IMR-90 (cell line): ENCODE results near the gene FPR3. TPM values are rescaled to one million over a fixed set of nuclear protein-coding genes. Genes with fewer than 3 reads are reported as not detected.

ENCODE experiments used
- ATAC-seq: fragments of 200-7000 bp; cut with Tn5 transposase; 2 replicates; pipeline ENCODE4 v1.9.1; 2020; ENCODE audit warnings: low read depth, mild to moderate bottlenecking, moderate library complexity
- BruUV-seq: library from RNA; stranded (reverse); fragments of 400-500 nt; replicated peaks from 2 replicates; lab custom pipeline; 2021; lab: Mats Ljungman, UMichigan
- CTCF ChIA-PET: fragments of 300-600 bp; formaldehyde crosslinking; extraction: SDS; loops from one replicate; lab custom pipeline; 2021; ENCODE audit warnings: antibody characterized with exemption; lab: Yijun Ruan, JAX
- POLR2A ChIA-PET: fragments of 300-600 bp; sonication (Branson Sonifier 250); formaldehyde crosslinking; loops from one replicate; lab custom pipeline; 2022; ENCODE audit warnings: antibody characterized with exemption; ENCODE audit not compliant: unreplicated experiment; lab: Charles Lee
- DNase-seq: peaks from one replicate; pipeline ENCODE4 v3.0.0; 2013
- H2AFZ ChIP-seq: replicated peaks from 2 replicates; pipeline ENCODE3; 2013; ENCODE audit warnings: low read length, mild to moderate bottlenecking; ENCODE audit not compliant: poor library complexity
- H2AK5ac ChIP-seq: 2 replicates; pipeline ENCODE4 v1.6.1; 2013; ENCODE audit warnings: low read depth, low read length, inconsistent platforms
- H2AK9ac ChIP-seq: replicated peaks from 2 replicates; pipeline ENCODE3; 2013; ENCODE audit warnings: mild to moderate bottlenecking, low read depth, low read length, moderate library complexity; ENCODE audit not compliant: poor library complexity
- H2BK120ac ChIP-seq: 2 replicates; pipeline ENCODE4 v1.6.1; 2013; ENCODE audit warnings: low read depth, low read length, inconsistent platforms
- H2BK15ac ChIP-seq: 3 replicates; pipeline ENCODE4 v1.6.1; 2013; ENCODE audit warnings: low read depth, low read length, inconsistent platforms
- H2BK20ac ChIP-seq: 2 replicates; pipeline ENCODE4 v1.6.1; 2013; ENCODE audit warnings: low read depth, mild to moderate bottlenecking, inconsistent platforms, low read length, moderate library complexity
- H2BK5ac ChIP-seq: 2 replicates; pipeline ENCODE4 v1.6.1; 2013; ENCODE audit warnings: mild to moderate bottlenecking, low read depth, low read length, inconsistent platforms; ENCODE audit not compliant: poor library complexity, severe bottlenecking
- H3K14ac ChIP-seq: replicated peaks from 2 replicates; pipeline ENCODE4 v1.6.1; 2013; ENCODE audit warnings: low read depth, low read length, inconsistent platforms
- H3K18ac ChIP-seq: 2 replicates; pipeline ENCODE4 v1.6.1; 2013; ENCODE audit warnings: low read depth, low read length, control low read depth
- H3K23ac ChIP-seq: 2 replicates; pipeline ENCODE4 v1.6.1; 2013; ENCODE audit warnings: low read depth, low read length, inconsistent platforms
- H3K27ac ChIP-seq: 2 replicates; pipeline ENCODE4 v1.5.1; 2013; ENCODE audit warnings: mild to moderate bottlenecking, control low read depth, low read length; ENCODE audit not compliant: insufficient read depth
- H3K27me3 ChIP-seq: 2 replicates; pipeline ENCODE4 v1.6.1; 2013; ENCODE audit warnings: low read length; ENCODE audit not compliant: control insufficient read depth, insufficient read depth
- H3K36me3 ChIP-seq: 2 replicates; pipeline ENCODE4 v1.6.1; 2013; ENCODE audit warnings: low read length, mixed read lengths; ENCODE audit not compliant: control insufficient read depth, insufficient read depth
- H3K4ac ChIP-seq: 2 replicates; pipeline ENCODE4 v1.6.1; 2013; ENCODE audit warnings: low read depth, low read length, inconsistent platforms
- H3K4me1 ChIP-seq: 2 replicates; pipeline ENCODE4 v1.6.1; 2013; ENCODE audit warnings: low read length, mixed read lengths; ENCODE audit not compliant: control insufficient read depth, insufficient read depth
- H3K4me2 ChIP-seq: 2 replicates; pipeline ENCODE4 v1.6.1; 2013; ENCODE audit warnings: low read depth, mild to moderate bottlenecking, control low read depth, low read length, moderate library complexity
- H3K4me3 ChIP-seq: 2 replicates; pipeline ENCODE4 v1.5.1; 2013; ENCODE audit warnings: low read depth, mild to moderate bottlenecking, control low read depth, low read length, moderate library complexity; ENCODE audit not compliant: insufficient read depth
- H3K56ac ChIP-seq: 2 replicates; pipeline ENCODE4 v1.6.1; 2013; ENCODE audit warnings: low read length, inconsistent platforms; ENCODE audit not compliant: insufficient read depth; ENCODE audit errors: extremely low read depth
- H3K79me1 ChIP-seq, 2 experiments: 2 replicates each; pipeline ENCODE4 v1.6.1; 2013; ENCODE audit warnings: low read length in 2 of 2, inconsistent platforms in 1 of 2, low read depth in 1 of 2
- H3K9ac ChIP-seq: 2 replicates; pipeline ENCODE4 v1.6.1; 2013; ENCODE audit warnings: low read depth, low read length, control low read depth
- H3K9me1 ChIP-seq: 2 replicates; pipeline ENCODE4 v1.6.1; 2013; ENCODE audit warnings: low read length, inconsistent platforms; ENCODE audit not compliant: insufficient read depth
- H3K9me3 ChIP-seq: 2 replicates; pipeline ENCODE4 v1.6.1; 2013; ENCODE audit warnings: low read length; ENCODE audit not compliant: control insufficient read depth, insufficient read depth
- H4K20me1 ChIP-seq: 2 replicates; pipeline ENCODE4 v1.6.1; 2013; ENCODE audit warnings: low read length, inconsistent platforms; ENCODE audit not compliant: insufficient read depth
- H4K5ac ChIP-seq: 2 replicates; pipeline ENCODE4 v1.6.1; 2013; ENCODE audit warnings: mild to moderate bottlenecking, low read depth, low read length, control low read depth
- H4K8ac ChIP-seq, 2 experiments: 2 replicates each; pipeline ENCODE4 v1.6.1; 2013; ENCODE audit warnings: low read depth in 2 of 2, low read length in 2 of 2, control low read depth in 1 of 2, inconsistent platforms in 1 of 2
- H4K91ac ChIP-seq: 2 replicates; pipeline ENCODE4 v1.6.1; 2013; ENCODE audit warnings: low read depth, low read length, inconsistent platforms; ENCODE audit not compliant: insufficient read depth
- CHD1 ChIP-seq: IDR thresholded peaks from 2 replicates; pipeline ENCODE4 v1.6.1; 2012; ENCODE audit warnings: low read depth, low read length, improper control_type of control experiment
- FOS ChIP-seq: fragments of 150-350 bp; IDR thresholded peaks from 2 replicates; pipeline ENCODE4 v1.6.1; 2016; ENCODE audit warnings: low read depth, low read length
- MAFK ChIP-seq: IDR thresholded peaks from 2 replicates; pipeline ENCODE4 v1.6.1; 2012; ENCODE audit warnings: low read depth, low read length, improper control_type of control experiment
- MAZ ChIP-seq: IDR thresholded peaks from 2 replicates; pipeline ENCODE4 v1.6.1; 2012; ENCODE audit warnings: low read depth, mild to moderate bottlenecking, low read length, improper control_type of control experiment, moderate library complexity, borderline replicate concordance
- MXI1 ChIP-seq: IDR thresholded peaks from 2 replicates; pipeline ENCODE4 v1.6.1; 2012; ENCODE audit warnings: low read depth, mild to moderate bottlenecking, low read length, moderate library complexity, borderline replicate concordance
- NFE2L2 ChIP-seq: fragments of 150-350 bp; IDR thresholded peaks from 2 replicates; pipeline ENCODE4 v1.6.1; 2016; ENCODE audit warnings: low read depth, mild to moderate bottlenecking, low read length
- SMC3 ChIP-seq: fragments of 150-350 bp; IDR thresholded peaks from 2 replicates; pipeline ENCODE4 v1.6.1; 2016; ENCODE audit warnings: low read depth, mild to moderate bottlenecking, antibody characterized with exemption, low read length, moderate library complexity
- WGBS, 2 experiments: methylation state at CpG; one replicate each; pipeline versions ENCODE4 v1.1.5 to v1.1.7; 2013; ENCODE audit warnings: missing lambda C conversion rate in 2 of 2; ENCODE audit not compliant: insufficient read length in 1 of 2; ENCODE audit errors: extremely low coverage in 2 of 2; 5-methylcytosine and 5-hydroxymethylcytosine counted together
- dilution Hi-C: fragments of 300-500 bp; cut with HindIII; formaldehyde crosslinking; loops from one replicate; pipeline ENCODE4 v1.14.3; 2018; ENCODE audit warnings: low sequenced_read_pairs; ENCODE audit not compliant: unreplicated experiment
- in situ Hi-C: fragments of 300-500 bp; cut with MboI; formaldehyde crosslinking; loops from 3 replicates; pipeline ENCODE4 v1.14.3; 2019; ENCODE audit warnings: low sequenced_read_pairs, inconsistent platforms, mixed read lengths
- intact Hi-C: fragments of 100-400 bp; cut with micrococcal nuclease; formaldehyde crosslinking; loops from 2 replicates; pipeline ENCODE4 v1.10.0; 2022
- polyA plus RNA-seq, 3 experiments: library from polyadenylated mRNA; depleted of rRNA; stranded (reverse); fragments of >200 nt; gene quantifications; 2 replicates each; pipeline ENCODE4 v1.2.3, GENCODE V29; 2012; ENCODE audit warnings: low replicate concordance in 1 of 3
- total RNA-seq: library from RNA; depleted of rRNA; stranded (reverse); fragments of >200 nt; gene quantifications from 2 replicates; pipeline ENCODE4 v1.2.3, GENCODE V29; 2012
- TF ChIP-seq, protein P1 (sequence below): fragments of 150-350 bp; IDR thresholded peaks from 2 replicates; pipeline ENCODE4 v1.6.1; 2016; ENCODE audit warnings: low read depth, mild to moderate bottlenecking, low read length, moderate library complexity, borderline replicate concordance

Gene FPR3
- total and polyA plus RNA-seq, 2 of the 4 experiments (the other 2 are of a cell fraction): not detected

DNA sequence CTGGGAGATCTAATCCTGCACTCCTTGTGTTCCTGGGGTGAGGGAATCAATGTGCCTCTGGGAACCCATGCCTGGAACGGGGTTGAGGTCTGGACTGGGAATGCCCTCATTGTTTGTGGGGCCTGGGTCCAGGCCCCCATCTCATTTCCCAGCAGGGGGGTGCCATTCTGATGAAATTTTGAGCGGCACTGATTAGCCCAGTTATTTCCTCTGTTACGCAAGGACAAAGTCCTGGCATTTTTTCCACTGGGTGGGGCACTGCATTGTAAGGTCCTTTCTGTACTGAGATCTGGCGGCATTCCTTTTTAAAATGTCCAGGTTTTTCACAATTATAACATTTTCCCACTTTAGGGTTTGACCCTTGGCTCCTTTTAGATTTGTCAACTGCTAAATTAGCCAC is 14.8 kb downstream of the FPR3 start:
- ChIA-PET POLR2A (no interaction called here), CTCF (no interaction called here)
- no peak overlapping the region for H2BK20ac ChIP-seq
- H3K18ac ChIP-seq: no peak overlapping the region
- ATAC-seq (no peak), DNase-seq (no peak)
- H4K5ac ChIP-seq: no peak overlapping the region
- BruUV-seq: no TSS peak
- dilution Hi-C loops (no loop called here), intact Hi-C loops (no loop called here), in situ Hi-C loops (no loop called here)
- H2BK15ac ChIP-seq: no peak overlapping the region
- no peak overlapping the region for H2AFZ ChIP-seq
- no peak overlapping the region for H3K14ac ChIP-seq
- no peaks in the 10 kb centered on the region; the same call in 1 of the 2 replicates for H3K4me1 ChIP-seq
- H3K4me2 ChIP-seq: no peak overlapping the region
- no peak overlapping the region for H2BK120ac ChIP-seq
- H3K36me3 ChIP-seq: no peaks in the 10 kb centered on the region
- no peak overlapping the region for H2BK5ac ChIP-seq
- no peak overlapping the region for H3K9ac ChIP-seq
- H3K79me1 ChIP-seq: no peaks in the 10 kb centered on the region
- no peak overlapping the region for H3K56ac ChIP-seq
- H2AK9ac ChIP-seq: no peak overlapping the region
- H3K4me3 ChIP-seq: no peak overlapping the region
- 0 out of 2 replicates have a peak, but pooled peaks cover 2% of the 10 kb centered on the region for H3K9me3 ChIP-seq
- no peak for TF ChIP-seq NFE2L2
- no peak for TF ChIP-seq MXI1
- no peak for TF ChIP-seq MAFK
- no peak for TF ChIP-seq CHD1
- TF ChIP-seq FOS: no peak
- TF ChIP-seq SMC3: no peak
- TF ChIP-seq, protein P1, sequence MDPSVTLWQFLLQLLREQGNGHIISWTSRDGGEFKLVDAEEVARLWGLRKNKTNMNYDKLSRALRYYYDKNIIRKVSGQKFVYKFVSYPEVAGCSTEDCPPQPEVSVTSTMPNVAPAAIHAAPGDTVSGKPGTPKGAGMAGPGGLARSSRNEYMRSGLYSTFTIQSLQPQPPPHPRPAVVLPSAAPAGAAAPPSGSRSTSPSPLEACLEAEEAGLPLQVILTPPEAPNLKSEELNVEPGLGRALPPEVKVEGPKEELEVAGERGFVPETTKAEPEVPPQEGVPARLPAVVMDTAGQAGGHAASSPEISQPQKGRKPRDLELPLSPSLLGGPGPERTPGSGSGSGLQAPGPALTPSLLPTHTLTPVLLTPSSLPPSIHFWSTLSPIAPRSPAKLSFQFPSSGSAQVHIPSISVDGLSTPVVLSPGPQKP: no peak
- TF ChIP-seq MAZ: no peak
- no peak overlapping the region for H2AK5ac ChIP-seq
- H3K27ac ChIP-seq: no peak overlapping the region
- no peak overlapping the region for H3K4ac ChIP-seq
- H4K8ac ChIP-seq: no peak overlapping the region
- 80% methylated on average over 2 of the region's 4 CpGs; no CpG with 5 or more reads in 1 of the 2 experiments for WGBS, 2 experiments
- no peaks in the 10 kb centered on the region for H3K27me3 ChIP-seq
- H3K23ac ChIP-seq: no peak overlapping the region
- no peak overlapping the region for H4K91ac ChIP-seq
- H4K20me1 ChIP-seq: no peaks in the 10 kb centered on the region
- H3K9me1 ChIP-seq: no peaks in the 10 kb centered on the region
